Neural cell (in vitro differentiated cells): ENCODE measurements around the gene C3orf70. TPM values are rescaled to one million over a fixed set of nuclear protein-coding genes. Genes with fewer than 3 reads are reported as not detected.

Experiments
- H2AFZ ChIP-seq: fragments of 200-600, 300-800 bp; sonication (generic), shearing (Covaris generic); 2 replicates; pipeline ENCODE4 v1.6.0; 2014; ENCODE audit warnings: low read depth, mild to moderate bottlenecking, antibody characterized with exemption, low read length, moderate library complexity
- H3F3A ChIP-seq: fragments of 200-600 bp; shearing (Covaris generic); 2 replicates; pipeline ENCODE4 v1.6.1; 2016; ENCODE audit warnings: mild to moderate bottlenecking, moderate library complexity, mixed read lengths, antibody characterized with exemption, low read length; ENCODE audit not compliant: insufficient read depth, poor library complexity, severe bottlenecking
- H3K27ac ChIP-seq: fragments of 200-600, 300-800 bp; sonication (generic), shearing (Covaris generic); 2 replicates; pipeline ENCODE4 v1.5.1; 2014; ENCODE audit warnings: mild to moderate bottlenecking, low read length, moderate library complexity
- H3K27me3 ChIP-seq: fragments of 300-800, 200-600 bp; sonication (generic), shearing (Covaris generic); 2 replicates; pipeline ENCODE4 v1.6.0; 2014; ENCODE audit warnings: mild to moderate bottlenecking, low read depth, low read length, moderate library complexity; ENCODE audit not compliant: insufficient read depth
- H3K36me3 ChIP-seq: fragments of 300-800, 200-600 bp; sonication (generic), shearing (Covaris generic); 2 replicates; pipeline ENCODE4 v1.5.1; 2014; ENCODE audit warnings: mild to moderate bottlenecking, antibody characterized with exemption, low read length, moderate library complexity; ENCODE audit not compliant: insufficient read depth
- H3K4me2 ChIP-seq: fragments of 300-800, 200-600 bp; sonication (generic), shearing (Covaris generic); 2 replicates; pipeline ENCODE4 v1.6.0; 2014; ENCODE audit warnings: mild to moderate bottlenecking, low read length
- H3K4me3 ChIP-seq: fragments of 300-800, 200-600 bp; sonication (generic), shearing (Covaris generic); 2 replicates; pipeline ENCODE4 v1.5.1; 2014; ENCODE audit warnings: mild to moderate bottlenecking, low read length, moderate library complexity
- H3K79me2 ChIP-seq: fragments of 200-600 bp; shearing (Covaris generic); replicated peaks from 2 replicates; pipeline ENCODE4 v1.6.0; 2014; ENCODE audit warnings: mild to moderate bottlenecking, low read length, moderate library complexity; ENCODE audit not compliant: insufficient read depth
- H3K9ac ChIP-seq: fragments of 300-800, 200-600 bp; sonication (generic), shearing (Covaris generic); 2 replicates; pipeline ENCODE4 v1.6.1; 2016; ENCODE audit warnings: mild to moderate bottlenecking, low read length, mixed read lengths
- H3K9me2 ChIP-seq: fragments of 200-600 bp; shearing (Covaris generic); 2 replicates; pipeline ENCODE4 v1.6.1; 2016; ENCODE audit warnings: mild to moderate bottlenecking, low read length, mixed read lengths; ENCODE audit not compliant: insufficient read depth
- H3K9me3 ChIP-seq: fragments of 200-600, 300-800 bp; sonication (generic), shearing (Covaris generic); 2 replicates; pipeline ENCODE4 v1.6.1; 2016; ENCODE audit warnings: mild to moderate bottlenecking, mixed run types, low read length, moderate library complexity, mixed read lengths
- H4K20me1 ChIP-seq: fragments of 200-600 bp; shearing (Covaris generic); 2 replicates; pipeline ENCODE4 v1.6.1; 2016; ENCODE audit warnings: mild to moderate bottlenecking, mixed run types; ENCODE audit not compliant: insufficient read depth
- EP300 ChIP-seq: fragments of 450-650 bp; conservative IDR thresholded peaks from 2 replicates; pipeline ENCODE4 v1.6.1; 2014; ENCODE audit warnings: antibody characterized with exemption, mild to moderate bottlenecking, moderate library complexity; ENCODE audit not compliant: poor library complexity, severe bottlenecking
- EZH2 ChIP-seq: fragments of 200-600, 300-800 bp; shearing (Covaris generic), sonication (generic); IDR thresholded peaks from 2 replicates; pipeline ENCODE4 v1.6.1; 2014; ENCODE audit warnings: antibody characterized with exemption, low read length, borderline replicate concordance, mild to moderate bottlenecking; ENCODE audit not compliant: insufficient read depth, poor library complexity, severe bottlenecking
- MXI1 ChIP-seq: fragments of 450-650 bp; conservative IDR thresholded peaks from 2 replicates; pipeline ENCODE4 v1.6.1; 2014; ENCODE audit warnings: antibody characterized with exemption, mild to moderate bottlenecking; ENCODE audit not compliant: poor library complexity, severe bottlenecking
- POLR2AphosphoS5 ChIP-seq: IDR thresholded peaks from 2 replicates; pipeline ENCODE4 v1.6.1; 2012
- RAD21 ChIP-seq: fragments of 450-650 bp; conservative IDR thresholded peaks from 2 replicates; pipeline ENCODE4 v1.6.1; 2014; ENCODE audit warnings: antibody characterized with exemption, mild to moderate bottlenecking, moderate library complexity
- SMC3 ChIP-seq: fragments of 450-650 bp; conservative IDR thresholded peaks from 2 replicates; pipeline ENCODE4 v1.6.1; 2014; ENCODE audit warnings: antibody characterized with exemption, mild to moderate bottlenecking, moderate library complexity; ENCODE audit not compliant: poor library complexity
- TAF1 ChIP-seq: IDR thresholded peaks from 2 replicates; pipeline ENCODE4 v1.6.1; 2012; ENCODE audit warnings: low read depth
- polyA plus RNA-seq: library from polyadenylated mRNA; depleted of rRNA; stranded (reverse); fragments of >200 nt; gene quantifications from 2 replicates; pipeline ENCODE4 v1.2.3, GENCODE V29; 2014
- TF ChIP-seq, protein P1 (sequence below): IDR thresholded peaks from 2 replicates; pipeline ENCODE4 v1.6.1; 2012; ENCODE audit warnings: borderline replicate concordance
- TF ChIP-seq, protein P2 (sequence below): fragments of 450-650 bp; IDR thresholded peaks from 2 replicates; pipeline ENCODE4 v1.5.1; 2014; ENCODE audit warnings: antibody characterized with exemption, mild to moderate bottlenecking, moderate library complexity; ENCODE audit not compliant: poor library complexity, severe bottlenecking

The C3orf70 gene
- polyA plus RNA-seq, 1 donor from 2014 or later: 3.4 TPM

DNA sequence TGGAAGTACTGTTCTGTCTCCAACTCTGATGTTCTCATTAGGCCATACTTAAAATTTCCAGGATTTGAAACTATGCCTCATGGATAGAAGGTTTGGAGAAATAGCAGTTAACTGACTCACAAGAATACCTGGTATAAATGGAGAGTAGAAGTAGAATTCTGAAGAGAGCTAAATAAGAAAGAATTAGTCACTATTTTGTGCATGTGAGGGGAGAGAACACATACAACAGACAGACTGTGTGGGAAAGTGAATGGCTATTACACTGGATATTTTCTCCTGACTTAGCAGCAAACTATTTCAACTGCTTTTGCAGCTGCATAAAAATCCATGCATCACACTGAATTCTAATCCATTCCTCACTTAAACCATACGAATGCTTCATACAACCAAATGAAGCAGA is 71.3 kb downstream of the C3orf70 start:
- Histone ChIP-seq H3K27ac (no peak overlapping the region), H3K27me3 (no peaks in the 10 kb centered on the region), H3K9me3 (no peaks in the 10 kb centered on the region), H3K36me3 (peaks cover 4% of the 10 kb centered on the region), H2AFZ (no peak overlapping the region), H3K79me2 (no peaks in the 10 kb centered on the region), H3F3A (no peaks in the 10 kb centered on the region), H3K9me2 (no peaks in the 10 kb centered on the region), H3K4me3 (no peak overlapping the region), H3K4me2 (no peak overlapping the region), H3K9ac (no peak overlapping the region), H4K20me1 (no peaks in the 10 kb centered on the region)
- no peak for TF ChIP-seq SMC3
- no peak for TF ChIP-seq RAD21

DNA sequence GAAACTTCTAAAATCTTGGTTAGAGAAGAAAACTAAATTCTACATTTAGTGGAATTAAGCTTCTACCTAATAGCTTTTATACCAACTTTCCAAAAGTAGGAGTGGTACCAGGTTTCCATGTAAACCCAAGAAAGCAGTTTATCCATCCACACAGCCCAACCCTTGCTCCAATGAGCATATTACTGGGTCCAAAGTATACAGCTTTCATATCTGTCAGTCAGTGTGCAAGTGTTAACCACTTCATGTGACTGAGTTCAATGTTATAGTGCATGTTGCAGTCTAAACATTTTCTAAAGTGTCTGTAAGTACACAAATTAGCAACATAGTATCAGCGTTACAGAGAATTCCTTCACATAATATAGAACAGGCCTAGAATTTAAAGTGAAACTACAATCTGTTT is 73.2 kb downstream of the C3orf70 start:
- H3K9me2 ChIP-seq: no peaks in the 10 kb centered on the region
- peaks cover 4% of the 10 kb centered on the region for H3K36me3 ChIP-seq
- TF ChIP-seq EP300 (no peak), POLR2AphosphoS5 (no peak), EZH2 (no peak), TAF1 (no peak), MXI1 (no peak)
- TF ChIP-seq, protein P1, sequence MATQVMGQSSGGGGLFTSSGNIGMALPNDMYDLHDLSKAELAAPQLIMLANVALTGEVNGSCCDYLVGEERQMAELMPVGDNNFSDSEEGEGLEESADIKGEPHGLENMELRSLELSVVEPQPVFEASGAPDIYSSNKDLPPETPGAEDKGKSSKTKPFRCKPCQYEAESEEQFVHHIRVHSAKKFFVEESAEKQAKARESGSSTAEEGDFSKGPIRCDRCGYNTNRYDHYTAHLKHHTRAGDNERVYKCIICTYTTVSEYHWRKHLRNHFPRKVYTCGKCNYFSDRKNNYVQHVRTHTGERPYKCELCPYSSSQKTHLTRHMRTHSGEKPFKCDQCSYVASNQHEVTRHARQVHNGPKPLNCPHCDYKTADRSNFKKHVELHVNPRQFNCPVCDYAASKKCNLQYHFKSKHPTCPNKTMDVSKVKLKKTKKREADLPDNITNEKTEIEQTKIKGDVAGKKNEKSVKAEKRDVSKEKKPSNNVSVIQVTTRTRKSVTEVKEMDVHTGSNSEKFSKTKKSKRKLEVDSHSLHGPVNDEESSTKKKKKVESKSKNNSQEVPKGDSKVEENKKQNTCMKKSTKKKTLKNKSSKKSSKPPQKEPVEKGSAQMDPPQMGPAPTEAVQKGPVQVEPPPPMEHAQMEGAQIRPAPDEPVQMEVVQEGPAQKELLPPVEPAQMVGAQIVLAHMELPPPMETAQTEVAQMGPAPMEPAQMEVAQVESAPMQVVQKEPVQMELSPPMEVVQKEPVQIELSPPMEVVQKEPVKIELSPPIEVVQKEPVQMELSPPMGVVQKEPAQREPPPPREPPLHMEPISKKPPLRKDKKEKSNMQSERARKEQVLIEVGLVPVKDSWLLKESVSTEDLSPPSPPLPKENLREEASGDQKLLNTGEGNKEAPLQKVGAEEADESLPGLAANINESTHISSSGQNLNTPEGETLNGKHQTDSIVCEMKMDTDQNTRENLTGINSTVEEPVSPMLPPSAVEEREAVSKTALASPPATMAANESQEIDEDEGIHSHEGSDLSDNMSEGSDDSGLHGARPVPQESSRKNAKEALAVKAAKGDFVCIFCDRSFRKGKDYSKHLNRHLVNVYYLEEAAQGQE: no peak
- no peaks in the 10 kb centered on the region for H3K27me3 ChIP-seq
- no peaks in the 10 kb centered on the region for H3K9me3 ChIP-seq
- no peak overlapping the region for H2AFZ ChIP-seq
- no peak overlapping the region for H3K4me3 ChIP-seq
- H3F3A ChIP-seq: no peaks in the 10 kb centered on the region
- H3K27ac ChIP-seq: no peak overlapping the region
- H3K79me2 ChIP-seq: no peaks in the 10 kb centered on the region
- H3K4me2 ChIP-seq: no peak overlapping the region
- no peak overlapping the region for H3K9ac ChIP-seq
- no peaks in the 10 kb centered on the region for H4K20me1 ChIP-seq

DNA sequence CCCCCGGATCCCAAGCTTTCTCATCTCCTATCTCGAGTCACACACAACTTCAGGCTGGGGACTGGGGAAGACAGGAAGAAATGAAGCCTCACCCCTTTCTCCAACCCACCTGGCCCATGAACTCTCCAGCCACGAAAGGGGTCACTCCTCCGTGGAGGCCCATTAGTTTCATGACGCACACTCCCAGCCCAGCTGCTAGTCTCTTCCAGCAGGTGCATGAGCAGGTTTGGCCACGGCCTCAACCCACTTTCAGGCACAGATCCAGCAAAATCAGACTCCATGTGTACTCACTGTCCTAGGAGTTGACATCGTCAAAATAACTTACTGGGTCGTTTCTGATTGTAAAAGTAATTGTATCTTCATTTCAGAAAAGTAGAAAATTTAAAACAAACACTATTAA is 76.6 kb downstream of the C3orf70 start:
- Histone ChIP-seq H4K20me1 (no peaks in the 10 kb centered on the region), H2AFZ (no peak overlapping the region), H3K27ac (no peak overlapping the region), H3K4me2 (no peak overlapping the region), H3K27me3 (no peaks in the 10 kb centered on the region), H3K79me2 (no peaks in the 10 kb centered on the region), H3K9ac (no peak overlapping the region), H3F3A (no peaks in the 10 kb centered on the region), H3K4me3 (no peak overlapping the region), H3K9me2 (no peaks in the 10 kb centered on the region), H3K9me3 (no peaks in the 10 kb centered on the region), H3K36me3 (no peaks in the 10 kb centered on the region)
- TF ChIP-seq RAD21 (no peak), SMC3 (no peak), TAF1 (no peak), POLR2AphosphoS5 (no peak), EP300 (no peak), MXI1 (no peak)
- TF ChIP-seq, protein P1: no peak
- TF ChIP-seq, protein P2, sequence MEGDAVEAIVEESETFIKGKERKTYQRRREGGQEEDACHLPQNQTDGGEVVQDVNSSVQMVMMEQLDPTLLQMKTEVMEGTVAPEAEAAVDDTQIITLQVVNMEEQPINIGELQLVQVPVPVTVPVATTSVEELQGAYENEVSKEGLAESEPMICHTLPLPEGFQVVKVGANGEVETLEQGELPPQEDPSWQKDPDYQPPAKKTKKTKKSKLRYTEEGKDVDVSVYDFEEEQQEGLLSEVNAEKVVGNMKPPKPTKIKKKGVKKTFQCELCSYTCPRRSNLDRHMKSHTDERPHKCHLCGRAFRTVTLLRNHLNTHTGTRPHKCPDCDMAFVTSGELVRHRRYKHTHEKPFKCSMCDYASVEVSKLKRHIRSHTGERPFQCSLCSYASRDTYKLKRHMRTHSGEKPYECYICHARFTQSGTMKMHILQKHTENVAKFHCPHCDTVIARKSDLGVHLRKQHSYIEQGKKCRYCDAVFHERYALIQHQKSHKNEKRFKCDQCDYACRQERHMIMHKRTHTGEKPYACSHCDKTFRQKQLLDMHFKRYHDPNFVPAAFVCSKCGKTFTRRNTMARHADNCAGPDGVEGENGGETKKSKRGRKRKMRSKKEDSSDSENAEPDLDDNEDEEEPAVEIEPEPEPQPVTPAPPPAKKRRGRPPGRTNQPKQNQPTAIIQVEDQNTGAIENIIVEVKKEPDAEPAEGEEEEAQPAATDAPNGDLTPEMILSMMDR: no peak
